Measurements from ENCODE around the gene S100A9.
"Not testable (repeated sequence)": the region's sequence is repeated elsewhere in the genome, so short reads cannot be mapped to it uniquely, and the experiment has no call there.

S100A9 gene
- total RNA-seq: 0 to 0.12 (median 0) reads per million in 4 experiments

GRCh38 chr1:153357853-153358690 is at the start of gene S100A9:
S100A9 (plus strand) TSS chr1:153357854; CDS start chr1:153358284, 430 bp downstream.
- DNase-seq: no peak

- DNase-seq: no peak
Observed at GRCh38 chr1:153308540-153308939, 49.1 kb upstream of the S100A9 start.

- DNase-seq: no peak
Observed at GRCh38 chr1:153309441-153309840, 48.2 kb upstream of the S100A9 start.

- DNase-seq: no peak
Observed at GRCh38 chr1:153310526-153310925, 47.1 kb upstream of the S100A9 start.

- no peak for DNase-seq
Observed at GRCh38 chr1:153312570-153313186, 45.0 kb upstream of the S100A9 start, which contains the start of gene PGLYRP3. PGLYRP3 (minus strand) TSS chr1:153312952; CDS start chr1:153310665, 2,287 bp downstream.

GRCh38 chr1:153313288-153313687 is 44.4 kb upstream of the S100A9 start:
- DNase-seq: no peak

GRCh38 chr1:153314388-153314787 is 43.3 kb upstream of the S100A9 start:
- not testable (repeated sequence) for DNase-seq

- DNase-seq: not testable (repeated sequence)
Observed at GRCh38 chr1:153316013-153316412, 41.6 kb upstream of the S100A9 start.

- not testable (repeated sequence) for DNase-seq
Observed at GRCh38 chr1:153318145-153318544, 39.5 kb upstream of the S100A9 start.

GRCh38 chr1:153322568-153322967 is 35.1 kb upstream of the S100A9 start:
- no peak for DNase-seq

GRCh38 chr1:153324912-153325311 is 32.7 kb upstream of the S100A9 start:
- no peak for DNase-seq

- no peak for DNase-seq
Observed at GRCh38 chr1:153333902-153334301, 23.8 kb upstream of the S100A9 start.

GRCh38 chr1:153336650-153337049 is 21.0 kb upstream of the S100A9 start:
- no peak for DNase-seq

- DNase-seq: no peak
Observed at GRCh38 chr1:153337980-153338853, 19.4 kb upstream of the S100A9 start.

GRCh38 chr1:153339802-153340201 is 17.9 kb upstream of the S100A9 start:
- DNase-seq: no peak

- no peak for DNase-seq
Observed at GRCh38 chr1:153340356-153340755, 17.3 kb upstream of the S100A9 start.

- no peak for DNase-seq
Observed at GRCh38 chr1:153341431-153341934, 16.2 kb upstream of the S100A9 start.

GRCh38 chr1:153342178-153342577 is 15.5 kb upstream of the S100A9 start:
- DNase-seq: no peak

GRCh38 chr1:153343040-153343681 is 14.5 kb upstream of the S100A9 start:
- DNase-seq: no peak

- no peak for DNase-seq
Observed at GRCh38 chr1:153343811-153344717, 13.6 kb upstream of the S100A9 start.

GRCh38 chr1:153344718-153345025 is 13.0 kb upstream of the S100A9 start:
- no peak for DNase-seq

Measured in effector CD8-positive, alpha-beta T cell (primary cell).